K562 (cell line): ENCODE results near the gene RC3H2.

ENCODE experiments used
- DNMT1 ChIP-seq: fragments of 450-650 bp; IDR thresholded peaks from 2 replicates; pipeline ENCODE4 v1.6.1; 2016; ENCODE audit warnings: antibody characterized with exemption, mild to moderate bottlenecking
- FOXK2 ChIP-seq, 2 experiments: fragments of 450-650 bp; IDR thresholded peaks in 1 of 2; conservative IDR thresholded peaks in 1 of 2; 2 replicates each; pipeline ENCODE4 v1.6.1; 2016; ENCODE audit warnings: low read depth in 2 of 2, mild to moderate bottlenecking in 1 of 2
- JUN ChIP-seq, 2 experiments: sonication (generic) in 1 of 2; formaldehyde crosslinking in 1 of 2; IDR thresholded peaks; 2 replicates each; pipeline versions ENCODE4 v1.6.1 to v1.8.0; 2012 to 2022; ENCODE audit warnings: borderline replicate concordance in 2 of 2, mild to moderate bottlenecking in 2 of 2, improper control_type of control experiment in 1 of 2, low read depth in 1 of 2, low read length in 1 of 2, missing genetic modification reagents in 1 of 2
- NFYB ChIP-seq: IDR thresholded peaks from 2 replicates; pipeline ENCODE4 v1.6.1; 2011; ENCODE audit warnings: mild to moderate bottlenecking, moderate library complexity; ENCODE audit not compliant: insufficient read length; ENCODE audit errors: extremely low read depth
- TF ChIP-seq, protein P1 (sequence below), 3 experiments: IDR thresholded peaks in 2 of 3; conservative IDR thresholded peaks in 1 of 3; 2 replicates each; pipeline ENCODE4 v1.5.1; 2011 to 2012; ENCODE audit warnings: low read length in 3 of 3, mild to moderate bottlenecking in 3 of 3, control low read depth in 2 of 3, improper control_type of control experiment in 1 of 3, inconsistent platforms in 1 of 3, low read depth in 1 of 3, mixed read lengths in 1 of 3, moderate library complexity in 1 of 3; ENCODE audit not compliant: insufficient read depth in 2 of 3
- TF ChIP-seq, protein P2 (sequence below): fragments of 450-650 bp; IDR thresholded peaks from 2 replicates; pipeline ENCODE4 v1.6.1; 2017; ENCODE audit warnings: antibody characterized with exemption, mild to moderate bottlenecking
- TF ChIP-seq, protein P3 (sequence below): sonication (generic); formaldehyde crosslinking; IDR thresholded peaks from 2 replicates; pipeline ENCODE4 v1.9.0; 2022; ENCODE audit warnings: mild to moderate bottlenecking, missing genetic modification reagents

DNA sequence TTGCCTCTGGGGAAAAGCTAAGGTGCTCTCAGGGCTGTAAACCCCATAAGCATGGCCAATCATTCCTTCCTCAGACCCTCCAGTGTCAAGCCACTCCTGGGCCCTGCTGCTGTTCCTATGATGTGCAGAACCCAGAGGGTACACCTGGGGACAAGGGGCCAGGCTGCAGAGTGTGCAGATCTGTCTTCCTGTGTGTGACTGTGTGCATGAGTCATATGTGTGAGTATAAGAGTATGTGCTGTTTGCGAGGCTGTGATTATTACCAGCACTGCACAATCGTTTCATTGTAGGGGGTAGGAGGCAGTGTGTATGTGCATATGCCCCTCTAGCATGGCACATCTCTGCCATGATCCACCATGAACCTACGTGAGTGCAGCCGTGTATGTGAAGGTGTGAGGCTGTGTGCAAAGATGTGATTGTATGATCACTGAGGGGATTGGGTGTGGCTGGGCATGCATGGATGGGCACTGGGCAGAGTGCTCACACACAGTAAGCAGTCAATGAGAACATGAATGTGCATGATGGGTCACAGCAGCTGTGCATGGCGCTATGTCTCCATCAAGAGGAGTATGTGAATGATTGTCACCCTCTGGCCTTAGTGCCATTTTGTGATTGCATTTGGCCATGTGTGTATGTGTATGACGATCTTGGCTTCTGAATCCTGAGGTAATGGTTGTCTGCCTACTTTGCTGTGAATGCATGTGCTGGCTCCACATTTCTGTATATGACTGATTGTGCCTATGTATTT lies 107.7 kb downstream of the RC3H2 start:
- TF ChIP-seq, protein P1, sequence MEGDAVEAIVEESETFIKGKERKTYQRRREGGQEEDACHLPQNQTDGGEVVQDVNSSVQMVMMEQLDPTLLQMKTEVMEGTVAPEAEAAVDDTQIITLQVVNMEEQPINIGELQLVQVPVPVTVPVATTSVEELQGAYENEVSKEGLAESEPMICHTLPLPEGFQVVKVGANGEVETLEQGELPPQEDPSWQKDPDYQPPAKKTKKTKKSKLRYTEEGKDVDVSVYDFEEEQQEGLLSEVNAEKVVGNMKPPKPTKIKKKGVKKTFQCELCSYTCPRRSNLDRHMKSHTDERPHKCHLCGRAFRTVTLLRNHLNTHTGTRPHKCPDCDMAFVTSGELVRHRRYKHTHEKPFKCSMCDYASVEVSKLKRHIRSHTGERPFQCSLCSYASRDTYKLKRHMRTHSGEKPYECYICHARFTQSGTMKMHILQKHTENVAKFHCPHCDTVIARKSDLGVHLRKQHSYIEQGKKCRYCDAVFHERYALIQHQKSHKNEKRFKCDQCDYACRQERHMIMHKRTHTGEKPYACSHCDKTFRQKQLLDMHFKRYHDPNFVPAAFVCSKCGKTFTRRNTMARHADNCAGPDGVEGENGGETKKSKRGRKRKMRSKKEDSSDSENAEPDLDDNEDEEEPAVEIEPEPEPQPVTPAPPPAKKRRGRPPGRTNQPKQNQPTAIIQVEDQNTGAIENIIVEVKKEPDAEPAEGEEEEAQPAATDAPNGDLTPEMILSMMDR (IDR thresholded peaks at IDR 0.05 in 2 of 3, conservative IDR thresholded peaks at IDR 0.05 in 1 of 3; ENCODE audit: insufficient read depth in 2 of 3, low read depth in 1 of 3, low read length in 3 of 3), result no peak
- TF ChIP-seq NFYB (no peak), FOXK2 (conservative IDR thresholded peaks at IDR 0.05 in 1 of 2, IDR thresholded peaks at IDR 0.05 in 1 of 2; ENCODE audit: low read depth in 2 of 2) (no peak), DNMT1 (no peak), JUN (IDR thresholded peaks at IDR 0.05; ENCODE audit: borderline replicate concordance, low read depth, low read length) (no peak), JUN (CRISPR knock-in tag; IDR thresholded peaks at IDR 0.05; ENCODE audit: borderline replicate concordance) (no peak)
- TF ChIP-seq, protein P2, sequence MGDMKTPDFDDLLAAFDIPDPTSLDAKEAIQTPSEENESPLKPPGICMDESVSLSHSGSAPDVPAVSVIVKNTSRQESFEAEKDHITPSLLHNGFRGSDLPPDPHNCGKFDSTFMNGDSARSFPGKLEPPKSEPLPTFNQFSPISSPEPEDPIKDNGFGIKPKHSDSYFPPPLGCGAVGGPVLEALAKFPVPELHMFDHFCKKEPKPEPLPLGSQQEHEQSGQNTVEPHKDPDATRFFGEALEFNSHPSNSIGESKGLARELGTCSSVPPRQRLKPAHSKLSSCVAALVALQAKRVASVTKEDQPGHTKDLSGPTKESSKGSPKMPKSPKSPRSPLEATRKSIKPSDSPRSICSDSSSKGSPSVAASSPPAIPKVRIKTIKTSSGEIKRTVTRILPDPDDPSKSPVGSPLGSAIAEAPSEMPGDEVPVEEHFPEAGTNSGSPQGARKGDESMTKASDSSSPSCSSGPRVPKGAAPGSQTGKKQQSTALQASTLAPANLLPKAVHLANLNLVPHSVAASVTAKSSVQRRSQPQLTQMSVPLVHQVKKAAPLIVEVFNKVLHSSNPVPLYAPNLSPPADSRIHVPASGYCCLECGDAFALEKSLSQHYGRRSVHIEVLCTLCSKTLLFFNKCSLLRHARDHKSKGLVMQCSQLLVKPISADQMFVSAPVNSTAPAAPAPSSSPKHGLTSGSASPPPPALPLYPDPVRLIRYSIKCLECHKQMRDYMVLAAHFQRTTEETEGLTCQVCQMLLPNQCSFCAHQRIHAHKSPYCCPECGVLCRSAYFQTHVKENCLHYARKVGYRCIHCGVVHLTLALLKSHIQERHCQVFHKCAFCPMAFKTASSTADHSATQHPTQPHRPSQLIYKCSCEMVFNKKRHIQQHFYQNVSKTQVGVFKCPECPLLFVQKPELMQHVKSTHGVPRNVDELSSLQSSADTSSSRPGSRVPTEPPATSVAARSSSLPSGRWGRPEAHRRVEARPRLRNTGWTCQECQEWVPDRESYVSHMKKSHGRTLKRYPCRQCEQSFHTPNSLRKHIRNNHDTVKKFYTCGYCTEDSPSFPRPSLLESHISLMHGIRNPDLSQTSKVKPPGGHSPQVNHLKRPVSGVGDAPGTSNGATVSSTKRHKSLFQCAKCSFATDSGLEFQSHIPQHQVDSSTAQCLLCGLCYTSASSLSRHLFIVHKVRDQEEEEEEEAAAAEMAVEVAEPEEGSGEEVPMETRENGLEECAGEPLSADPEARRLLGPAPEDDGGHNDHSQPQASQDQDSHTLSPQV, result no peak
- TF ChIP-seq, protein P3, sequence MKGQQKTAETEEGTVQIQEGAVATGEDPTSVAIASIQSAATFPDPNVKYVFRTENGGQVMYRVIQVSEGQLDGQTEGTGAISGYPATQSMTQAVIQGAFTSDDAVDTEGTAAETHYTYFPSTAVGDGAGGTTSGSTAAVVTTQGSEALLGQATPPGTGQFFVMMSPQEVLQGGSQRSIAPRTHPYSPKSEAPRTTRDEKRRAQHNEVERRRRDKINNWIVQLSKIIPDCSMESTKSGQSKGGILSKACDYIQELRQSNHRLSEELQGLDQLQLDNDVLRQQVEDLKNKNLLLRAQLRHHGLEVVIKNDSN (CRISPR knock-in tag), result no peak
